Suprapubic skin (tissue), 4 donors: ENCODE results near the gene FBXL22. TPM values are rescaled to one million over a fixed set of nuclear protein-coding genes. Genes with fewer than 3 reads are reported as not detected.

Experiments
- DNase-seq, 2 donors: peaks; one replicate each; pipeline ENCODE4 v3.0.0-alpha.2; 2019; ENCODE audit warnings: low spot score in 2 of 2
- H3K27ac ChIP-seq: fragments of 200-600 bp; sonication (generic); one replicate; pipeline ENCODE4 v1.5.1; 2019
- H3K27me3 ChIP-seq: fragments of 200-600 bp; sonication (generic); one replicate; pipeline ENCODE4 v1.5.1; 2019
- H3K36me3 ChIP-seq: fragments of 200-600 bp; sonication (generic); one replicate; pipeline ENCODE4 v1.5.1; 2019
- H3K4me1 ChIP-seq: fragments of 200-600 bp; sonication (generic); one replicate; pipeline ENCODE4 v1.5.1; 2019
- H3K4me3 ChIP-seq: fragments of 200-600 bp; sonication (generic); one replicate; pipeline ENCODE4 v1.5.1; 2019; ENCODE audit warnings: mild to moderate bottlenecking
- H3K9me3 ChIP-seq: fragments of 200-600 bp; sonication (generic); one replicate; pipeline ENCODE4 v1.5.1; 2019
- CTCF ChIP-seq, 2 donors: fragments of 200-600 bp in 1 of 2; fragments of 450-650 bp in 1 of 2; sonication (generic) in 1 of 2; IDR thresholded peaks; one replicate each; pipeline ENCODE4 v1.5.1; 2016 to 2019; ENCODE audit warnings: antibody characterized with exemption in 2 of 2, mild to moderate bottlenecking in 1 of 2, moderate library complexity in 1 of 2
- EP300 ChIP-seq: sonication (generic); formaldehyde crosslinking; IDR thresholded peaks from one replicate; pipeline ENCODE4 v1.6.1; 2017; ENCODE audit warnings: antibody characterized with exemption
- POLR2A ChIP-seq, 2 donors: fragments of 450-650 bp; IDR thresholded peaks; one replicate each; pipeline ENCODE4 v1.6.1; 2017; ENCODE audit warnings: antibody characterized with exemption in 2 of 2, mild to moderate bottlenecking in 2 of 2, moderate library complexity in 2 of 2
- POLR2AphosphoS5 ChIP-seq, 3 donors: sonication (generic); formaldehyde crosslinking; IDR thresholded peaks; one replicate each; pipeline ENCODE4 v1.6.1; 2017; ENCODE audit warnings: antibody characterized with exemption in 3 of 3
- WGBS: methylation state at CpG from one replicate; pipeline ENCODE4 v1.1.5; 2018; 5-methylcytosine and 5-hydroxymethylcytosine counted together
- total RNA-seq, 4 donors: library from RNA; depleted of rRNA; stranded (reverse); fragments of >200 nt; gene quantifications; one replicate each; pipeline ENCODE4 v1.1.0, GENCODE V29; 2016

FBXL22 gene
- total RNA-seq, 4 donors from 2014 or later: 1.5 to 2.2 (median 1.5) TPM; not detected in 1

GRCh38 chr15:63634154-63634553, 37.0 kb downstream of the FBXL22 start:
- Histone ChIP-seq H3K4me3 (no peak overlapping the region), H3K27me3 (no peaks in the 10 kb centered on the region), H3K36me3 (peaks cover 97% of the 10 kb centered on the region), H3K4me1 (no peaks in the 10 kb centered on the region), H3K27ac (no peak overlapping the region), H3K9me3 (no peaks in the 10 kb centered on the region)
- no peak for DNase-seq
- 93% methylated on average over 1 of the region's 1 CpG for WGBS
- no peak for TF ChIP-seq CTCF (IDR thresholded peaks at IDR 0.05)
- no peak for TF ChIP-seq EP300
- TF ChIP-seq POLR2A (IDR thresholded peaks at IDR 0.05): no peak
- no peak for TF ChIP-seq POLR2AphosphoS5 (IDR thresholded peaks at IDR 0.05)

GRCh38 chr15:63636518-63637061, 39.4 kb downstream of the FBXL22 start:
- 95% methylated on average over 9 of the region's 9 CpGs for WGBS

GRCh38 chr15:63638839-63639238, 41.7 kb downstream of the FBXL22 start:
- no peak for DNase-seq
- 96% methylated on average over 1 of the region's 1 CpG for WGBS
- no peak for TF ChIP-seq POLR2AphosphoS5 (IDR thresholded peaks at IDR 0.05)
- TF ChIP-seq POLR2A (IDR thresholded peaks at IDR 0.05): no peak
- no peak for TF ChIP-seq EP300
- no peak for TF ChIP-seq CTCF (IDR thresholded peaks at IDR 0.05)
- Histone ChIP-seq H3K9me3 (no peaks in the 10 kb centered on the region), H3K4me3 (no peak overlapping the region), H3K27me3 (no peaks in the 10 kb centered on the region), H3K4me1 (no peaks in the 10 kb centered on the region), H3K27ac (no peak overlapping the region), H3K36me3 (peaks cover 95% of the 10 kb centered on the region)

More at GRCh38 chr15:63636518-63637061, 39.4 kb downstream of the FBXL22 start:
- Histone ChIP-seq H3K9me3 (no peaks in the 10 kb centered on the region), H3K27me3 (no peaks in the 10 kb centered on the region), H3K4me1 (no peaks in the 10 kb centered on the region), H3K36me3 (peaks cover 97% of the 10 kb centered on the region), H3K27ac (no peak overlapping the region), H3K4me3 (no peak overlapping the region)
- no peak for DNase-seq
- no peak for TF ChIP-seq POLR2A (IDR thresholded peaks at IDR 0.05)
- TF ChIP-seq CTCF (IDR thresholded peaks at IDR 0.05): no peak
- TF ChIP-seq POLR2AphosphoS5 (IDR thresholded peaks at IDR 0.05): no peak
- TF ChIP-seq EP300: no peak

- Histone ChIP-seq H3K4me3 (no peak overlapping the region), H3K27me3 (no peaks in the 10 kb centered on the region), H3K9me3 (no peaks in the 10 kb centered on the region), H3K4me1 (no peaks in the 10 kb centered on the region), H3K36me3 (peaks cover 94% of the 10 kb centered on the region), H3K27ac (no peak overlapping the region)
- 94% methylated on average over 3 of the region's 3 CpGs for WGBS
- DNase-seq: no peak
- TF ChIP-seq POLR2A (IDR thresholded peaks at IDR 0.05): no peak
- no peak for TF ChIP-seq EP300
- TF ChIP-seq CTCF (IDR thresholded peaks at IDR 0.05): no peak
- TF ChIP-seq POLR2AphosphoS5 (IDR thresholded peaks at IDR 0.05): no peak
Measured at GRCh38 chr15:63640146-63640545, 43.0 kb downstream of the FBXL22 start.

Other genes with a start within 250 kb of the FBXL22 start
- 100 to 1,000 TPM; 292 to 338 (median 317) TPM for gene CA12, start 215.5 kb upstream of the FBXL22 start, total RNA-seq
- 100 to 1,000 TPM in 1 of 4 donors, 10 to 100 TPM in 3; 43.2 to 105 (median 48.0) TPM for gene USP3, start 92.8 kb upstream of the FBXL22 start, total RNA-seq
- 100 to 1,000 TPM in 3 of 4 donors, 10 to 100 TPM in 1; 74.2 to 155 (median 112) TPM for gene HERC1, start 236.6 kb downstream of the FBXL22 start, total RNA-seq